22Rv1 (cell line): ENCODE results near the gene JARID2.

Source experiments
- CTCF ChIP-seq: fragments of 450-650 bp; IDR thresholded peaks from 2 replicates; pipeline ENCODE4 v1.5.1; 2017; ENCODE audit warnings: mild to moderate bottlenecking
- ZFX ChIP-seq: fragments of 450-650 bp; IDR thresholded peaks from 2 replicates; pipeline ENCODE4 v1.6.1; 2017; ENCODE audit warnings: antibody characterized with exemption, borderline replicate concordance

- TF ChIP-seq CTCF (no peak), ZFX (no peak)
Measured at GRCh38 chr6:15562977-15563376, 317.1 kb downstream of the JARID2 start.
